GM20431 (cell line): ENCODE data around the gene AKAP13.

ENCODE experiments used
- in situ Hi-C: fragments of 300-500 bp; cut with MseI, MboI; formaldehyde crosslinking; loops from one replicate; pipeline ENCODE4 v1.15.0; 2020; ENCODE audit warnings: low sequenced_read_pairs; ENCODE audit not compliant: unreplicated experiment

AKAP13 gene

DNA sequence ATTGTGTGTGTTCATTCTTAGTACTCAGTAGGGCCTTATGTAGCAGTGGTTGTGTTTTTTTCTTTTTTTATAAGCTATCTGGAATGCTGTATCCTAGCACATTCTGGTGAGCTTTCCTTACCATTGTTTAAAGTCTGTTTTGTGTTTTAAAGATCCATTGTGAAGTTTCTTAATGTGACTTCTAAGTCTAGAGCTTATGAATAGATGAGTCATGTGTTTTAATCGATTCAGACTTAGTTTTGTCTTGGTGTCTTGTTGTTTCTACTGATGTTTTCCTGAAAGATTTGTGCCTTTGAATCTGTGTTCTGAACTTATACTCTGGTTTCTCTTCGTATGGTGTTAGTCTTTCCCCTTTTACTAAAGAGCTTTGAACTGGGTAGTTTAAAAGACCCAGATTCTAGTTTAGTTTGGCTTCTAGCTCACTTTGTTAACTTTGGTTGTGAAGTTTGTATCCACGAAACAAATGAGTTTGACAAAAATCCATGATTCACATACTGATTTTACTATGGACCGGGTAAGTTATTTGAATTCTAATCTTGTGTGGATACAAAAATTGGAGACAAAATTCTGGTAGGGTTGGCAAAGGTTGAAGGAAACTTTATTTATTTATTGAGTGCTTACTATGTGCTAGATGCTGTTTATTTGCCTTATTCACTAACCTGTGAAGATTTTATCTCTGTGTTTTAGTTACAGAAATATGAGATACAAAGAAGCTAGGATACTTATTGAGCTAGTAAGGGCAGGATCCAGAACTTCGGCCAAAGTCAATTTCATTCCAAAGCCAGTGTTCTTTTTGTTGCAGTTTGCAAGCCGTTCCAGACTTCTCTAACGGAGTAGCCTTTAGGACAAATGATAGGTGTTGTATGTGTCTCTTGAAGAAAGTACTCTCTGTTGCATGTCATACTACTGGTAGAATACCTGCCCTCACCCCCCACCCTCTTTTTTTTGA, 24.8 kb downstream of the AKAP13 start:
- in situ Hi-C loops, result no loop called here

DNA sequence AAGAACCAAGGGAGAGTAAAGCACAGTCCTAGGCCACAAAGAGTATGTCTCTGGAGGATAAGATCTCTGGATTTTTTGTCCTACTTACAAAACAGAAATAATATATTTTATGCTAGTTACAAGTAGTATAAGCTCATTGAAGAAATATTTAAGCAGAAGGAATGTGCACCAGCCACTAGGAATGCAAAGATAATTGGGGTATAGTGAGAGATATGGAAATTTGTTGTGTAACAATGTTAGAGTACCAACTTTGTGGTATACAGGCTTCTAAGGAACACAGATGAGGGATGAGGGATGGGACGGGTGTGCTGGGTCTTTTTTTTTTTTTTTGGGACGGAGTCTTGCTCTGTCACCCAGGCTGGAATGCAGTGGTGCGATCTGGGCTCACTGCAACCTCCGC, 26.5 kb downstream of the AKAP13 start:
- in situ Hi-C loops, result no loop called here

DNA sequence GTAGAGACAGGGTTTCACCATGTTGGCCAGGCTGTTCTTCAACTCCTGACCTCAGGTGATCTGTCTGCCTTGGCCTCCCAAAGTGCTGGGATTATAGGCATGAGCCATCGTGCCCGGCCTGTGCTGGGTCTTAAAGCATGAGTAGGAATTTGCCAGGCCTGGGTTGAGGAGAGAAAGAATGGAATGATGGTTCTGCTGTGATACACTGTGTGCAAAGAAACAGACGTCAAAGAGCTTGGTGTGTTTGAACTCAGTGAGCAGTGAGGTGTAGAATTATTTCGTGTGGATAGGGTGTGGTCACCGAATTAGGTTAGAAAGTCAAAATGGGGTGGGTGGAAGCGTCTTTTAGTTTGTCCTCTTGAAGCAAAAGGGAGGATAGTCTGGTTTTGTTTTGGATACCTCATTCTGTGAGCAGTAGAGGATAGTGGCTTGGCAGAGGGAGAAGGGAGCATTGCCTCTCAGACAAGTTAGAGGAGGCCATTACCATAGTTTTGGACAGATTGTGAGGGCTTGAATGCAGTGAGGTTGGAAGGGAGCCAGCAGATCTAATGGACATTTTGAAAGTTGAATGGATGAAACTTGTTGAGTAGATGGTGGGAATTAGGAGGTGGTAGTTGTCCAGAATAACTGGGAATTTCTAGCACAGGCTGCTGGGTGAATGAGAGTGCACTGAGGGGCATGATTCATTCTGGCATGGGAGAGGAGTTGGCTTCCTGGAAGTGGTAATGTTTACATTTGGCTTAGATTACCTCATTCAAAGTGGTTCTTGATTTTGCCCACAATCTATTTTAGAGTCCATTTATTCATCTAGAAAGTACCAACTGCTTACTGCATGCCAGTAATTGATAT, 27.2 kb downstream of the AKAP13 start:
- in situ Hi-C loops, result no loop called here

DNA sequence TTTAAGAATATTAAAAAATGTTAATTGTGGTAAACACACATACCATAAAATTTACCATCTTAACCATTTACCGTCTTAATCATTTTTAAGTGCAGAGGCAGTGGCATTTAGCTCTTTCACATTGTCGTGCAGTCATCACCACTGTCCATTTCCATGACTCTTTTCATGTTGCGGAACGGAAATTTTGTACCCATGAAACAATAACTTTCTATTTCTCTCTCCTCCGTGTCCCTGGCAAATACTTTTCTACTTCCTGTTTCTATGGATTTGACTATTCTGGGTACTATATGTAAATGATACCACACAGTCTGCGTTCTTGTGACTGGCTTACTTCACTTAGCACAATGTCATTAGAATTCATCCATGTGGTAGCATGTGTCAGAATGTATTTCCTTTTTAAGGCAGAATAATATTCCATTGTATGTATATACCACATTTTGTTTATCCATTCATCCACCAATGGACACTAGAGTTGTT, 27.9 kb downstream of the AKAP13 start:
- in situ Hi-C loops, result no loop called here

DNA sequence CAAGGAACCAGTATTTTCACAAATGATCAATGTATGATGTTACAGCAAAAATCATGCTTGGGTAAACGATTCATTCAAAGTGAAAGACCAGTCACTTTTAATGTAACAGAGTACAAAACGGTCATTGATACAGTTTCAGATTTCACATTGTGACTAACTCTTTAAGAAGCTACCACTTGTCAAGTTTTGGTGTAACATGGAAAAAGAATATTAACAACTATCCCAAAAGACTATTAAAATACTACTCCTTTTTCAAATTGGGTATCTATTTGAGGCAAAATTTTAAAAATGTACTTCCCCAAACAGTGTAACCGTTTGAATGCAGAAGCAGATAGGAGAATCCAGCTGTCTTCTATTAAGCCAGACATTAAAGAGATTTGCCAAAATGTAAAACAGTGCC, 31.7 kb downstream of the AKAP13 start:
- in situ Hi-C loops, result no loop called here

DNA sequence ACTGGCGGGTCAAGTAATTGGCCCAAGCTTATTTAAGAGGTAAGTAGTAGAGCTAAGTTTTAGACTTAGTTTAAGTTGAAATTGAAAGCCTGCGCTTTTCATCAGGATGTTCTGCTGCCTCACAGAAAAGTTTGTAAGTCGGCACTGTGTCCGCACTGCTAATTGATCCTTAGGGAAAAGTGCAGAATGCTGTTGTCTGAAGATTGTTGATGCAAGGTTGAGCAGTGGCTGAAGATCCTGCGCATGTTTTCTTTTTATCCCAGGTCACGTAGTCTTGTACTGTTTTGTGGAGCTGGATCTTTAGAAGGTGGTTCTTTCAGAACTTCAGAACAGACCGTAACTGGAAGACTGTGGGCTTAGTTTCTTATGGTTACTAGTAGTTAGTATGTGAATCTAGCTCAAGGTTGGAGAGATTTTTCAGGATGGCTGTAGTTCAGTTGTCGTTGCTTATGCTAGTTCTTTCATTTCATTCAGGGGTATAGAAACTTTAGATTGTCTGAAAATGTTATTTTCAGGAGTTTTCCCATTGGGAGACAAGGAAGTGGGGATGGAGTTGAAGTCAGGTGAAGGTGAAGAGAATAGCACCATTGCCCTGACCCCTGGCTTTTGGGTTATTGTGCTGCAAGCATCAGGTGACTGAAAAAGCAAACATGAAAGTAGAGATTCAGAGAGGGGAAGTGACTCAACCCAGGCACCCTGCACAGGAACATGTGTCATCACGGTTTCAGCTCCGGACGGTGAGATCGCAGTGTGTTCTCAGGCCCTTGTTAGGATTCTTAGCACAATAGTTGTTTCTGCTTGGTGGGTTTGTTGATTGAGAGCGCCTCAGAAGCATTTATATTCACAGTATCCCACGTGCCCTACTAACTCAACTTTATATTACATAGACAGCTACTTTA, 32.8 kb downstream of the AKAP13 start:
- in situ Hi-C loops, result no loop called here

DNA sequence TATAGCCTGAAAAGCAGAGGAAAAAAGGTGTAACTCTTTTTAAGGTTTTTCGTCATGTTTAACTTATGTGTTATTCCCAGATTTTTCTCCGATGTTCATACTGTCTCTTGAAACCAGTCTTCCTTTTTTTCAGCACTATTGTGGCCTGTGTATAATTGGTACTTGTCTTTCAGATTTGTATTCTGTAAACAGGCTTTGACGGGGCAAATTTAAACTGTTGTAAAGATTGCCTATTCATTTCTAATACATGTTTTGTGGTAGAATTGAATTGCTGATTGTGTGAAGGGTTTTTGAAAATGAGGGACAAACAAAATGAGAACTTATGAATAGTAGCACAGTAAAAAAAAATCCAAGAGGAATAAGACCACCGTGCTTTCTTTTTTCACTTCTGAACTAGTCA, 33.6 kb downstream of the AKAP13 start:
- in situ Hi-C loops, result no loop called here

DNA sequence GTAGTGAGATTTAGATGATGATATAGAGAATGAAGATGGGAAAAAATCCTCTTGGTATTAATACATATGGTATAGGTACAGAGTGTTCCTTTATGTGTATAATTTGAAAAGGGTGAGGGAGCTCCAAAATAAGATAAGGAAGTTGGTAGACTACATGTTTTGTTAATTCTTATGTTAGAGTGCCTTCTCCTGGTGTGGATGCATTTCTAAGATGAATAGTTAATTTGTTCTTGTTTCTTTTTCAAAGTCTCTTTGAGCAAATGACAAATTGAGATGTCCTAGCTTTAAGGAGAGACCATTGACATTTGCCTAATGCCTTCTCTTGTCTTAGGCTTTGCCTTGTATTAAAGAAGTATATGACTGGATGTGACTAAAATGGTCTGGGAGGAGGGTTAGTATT, 34.1 kb downstream of the AKAP13 start:
- in situ Hi-C loops, result no loop called here

DNA sequence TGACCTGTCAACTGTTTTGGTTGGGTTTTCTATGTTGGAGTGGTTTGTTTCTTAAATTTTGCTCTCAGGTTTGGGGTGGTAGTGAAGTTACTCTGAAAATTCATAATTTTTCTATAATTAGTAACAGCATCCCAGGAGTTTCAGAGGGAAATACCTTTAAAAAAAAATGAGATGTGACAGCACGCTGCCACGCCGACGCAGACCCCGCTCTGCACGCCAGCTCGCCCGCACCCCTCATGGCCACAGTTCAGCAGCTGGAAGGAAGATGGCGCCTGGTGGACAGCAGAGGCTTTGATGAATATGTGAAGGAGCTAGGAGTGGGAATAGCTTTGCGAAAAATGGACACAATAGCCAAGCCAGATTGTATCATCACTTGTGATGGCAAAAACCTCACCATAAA, 34.6 kb downstream of the AKAP13 start:
- in situ Hi-C loops, result no loop called here

DNA sequence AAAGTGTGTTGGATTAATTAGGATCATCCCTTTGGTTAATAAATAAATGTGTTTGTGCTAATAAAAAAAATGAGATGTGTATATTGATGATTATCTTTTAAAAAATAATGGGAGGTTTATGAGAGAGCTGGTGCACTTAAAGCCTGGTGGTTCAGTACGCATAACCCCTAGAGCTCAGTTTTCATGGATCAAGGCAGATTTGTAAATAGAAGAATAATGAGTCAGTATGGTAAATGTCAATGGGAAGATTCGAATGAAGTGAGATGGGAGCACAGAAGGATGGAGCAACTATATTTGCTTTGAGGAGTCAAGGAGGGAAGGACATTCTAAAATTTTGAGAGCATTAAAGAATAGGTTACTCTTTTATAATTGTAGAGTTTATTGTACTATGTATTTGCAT, 35.4 kb downstream of the AKAP13 start:
- in situ Hi-C loops, result no loop called here

DNA sequence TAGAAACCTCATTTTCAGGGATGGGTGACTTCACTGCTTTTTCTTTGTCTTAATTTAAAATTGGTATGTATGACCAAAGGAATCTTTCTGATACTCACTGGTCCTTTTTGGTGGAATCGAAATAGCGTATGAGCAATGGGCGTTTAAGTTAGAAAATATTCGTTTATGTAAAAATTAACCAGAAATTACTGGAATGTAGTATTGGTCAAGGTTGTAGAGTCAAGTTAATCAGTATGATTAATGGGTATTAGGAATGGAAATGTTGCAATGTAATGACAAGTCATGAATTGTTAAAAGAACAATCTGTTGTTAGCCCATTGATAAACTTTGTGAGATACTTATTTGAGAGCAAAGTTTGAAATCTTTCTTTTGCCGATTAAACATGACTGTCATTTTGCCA, 36.9 kb downstream of the AKAP13 start:
- in situ Hi-C loops, result no loop called here

DNA sequence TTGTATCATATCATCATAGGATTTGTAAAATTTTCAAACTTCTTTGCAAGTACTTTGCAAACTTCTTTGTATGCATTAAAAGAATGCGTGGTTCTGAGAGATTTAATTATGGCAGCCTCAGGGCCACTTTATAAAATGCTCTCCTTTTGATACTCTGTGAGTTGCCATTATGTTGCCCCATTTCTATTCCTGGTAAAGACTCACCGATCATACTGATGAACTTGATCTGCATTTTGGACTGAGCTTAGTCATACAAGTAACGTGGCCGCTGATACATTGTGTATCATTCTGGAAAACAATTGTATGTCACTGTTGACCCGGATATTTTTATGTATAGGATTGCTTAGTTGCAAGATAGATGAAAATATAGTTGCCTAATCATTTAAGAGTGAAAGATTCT, 38.8 kb downstream of the AKAP13 start:
- in situ Hi-C loops, result no loop called here

DNA sequence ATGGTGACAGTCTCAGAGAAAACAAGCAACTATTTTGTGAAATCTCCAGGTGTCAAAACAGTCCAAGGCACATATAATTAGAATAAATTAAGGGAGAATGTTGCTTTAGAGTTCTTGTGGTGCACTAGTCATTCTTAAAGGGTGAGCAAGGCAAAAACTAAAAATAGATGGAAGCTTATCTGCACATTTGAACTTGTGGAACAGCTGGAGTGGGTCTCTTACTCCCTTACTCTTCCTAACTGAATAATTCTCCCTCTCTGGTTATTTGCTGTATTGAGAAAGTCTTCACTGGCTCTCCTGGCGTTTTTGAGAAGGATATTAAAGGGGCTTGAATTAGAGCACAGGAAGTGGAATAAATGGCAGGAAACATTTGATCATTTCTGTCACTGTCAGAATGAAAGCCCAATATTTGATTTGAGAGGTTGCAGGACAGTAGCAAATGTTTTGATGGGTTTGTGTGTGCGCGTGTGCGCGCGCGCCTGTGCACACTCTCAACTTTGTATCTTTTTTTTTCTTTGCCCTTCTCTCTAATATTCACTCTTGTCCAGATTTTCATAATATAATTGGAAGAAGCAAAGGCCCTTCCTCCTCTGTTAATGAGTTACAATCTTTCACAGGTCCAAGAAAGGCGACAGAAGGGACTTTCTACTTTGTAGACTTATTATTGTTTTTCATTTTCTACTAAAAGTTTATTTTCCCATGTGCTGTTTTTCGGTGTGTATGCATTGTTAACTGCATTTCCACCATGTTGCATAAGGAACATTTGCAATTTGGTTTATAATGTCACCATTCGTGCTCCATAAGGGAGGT, 40.9 kb downstream of the AKAP13 start:
- in situ Hi-C loops, result no loop called here

DNA sequence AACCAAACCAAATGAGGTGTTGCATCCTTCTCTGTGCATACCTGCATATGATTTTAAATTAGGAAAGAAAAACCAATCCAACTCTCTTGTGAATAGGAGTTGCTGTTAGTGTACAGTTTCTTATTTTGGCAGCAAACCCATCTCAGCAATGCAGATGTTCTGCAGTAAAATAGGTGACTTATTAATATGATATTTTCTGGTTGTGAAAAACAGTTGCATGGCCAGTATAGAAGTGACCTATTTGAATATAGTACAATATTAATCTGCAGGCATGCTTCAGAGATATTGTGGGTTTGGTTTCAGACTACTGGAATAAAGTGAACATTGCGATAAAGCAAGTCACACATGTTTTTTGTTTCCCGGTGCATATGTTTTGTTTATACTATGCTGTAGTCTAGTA, 42.2 kb downstream of the AKAP13 start:
- in situ Hi-C loops, result no loop called here

DNA sequence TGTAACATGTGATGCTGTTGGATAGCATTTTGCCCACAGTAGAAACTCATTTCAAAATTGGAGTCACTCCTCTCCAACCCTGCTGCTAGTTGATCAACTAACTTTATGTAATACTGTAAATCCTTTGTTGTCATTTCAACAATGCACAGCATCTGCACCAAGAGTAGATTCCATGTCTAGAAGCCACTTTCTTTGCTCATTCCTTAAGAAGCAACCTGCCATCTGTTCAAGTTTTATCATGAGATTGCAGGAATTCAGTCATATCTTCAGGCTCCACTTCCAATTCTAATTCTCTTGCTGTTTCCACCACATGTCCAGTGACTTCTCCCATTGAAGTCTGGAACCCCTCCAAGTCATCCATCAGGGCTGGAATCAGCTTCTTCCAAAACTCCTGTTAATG, 42.9 kb downstream of the AKAP13 start:
- in situ Hi-C loops, result no loop called here

DNA sequence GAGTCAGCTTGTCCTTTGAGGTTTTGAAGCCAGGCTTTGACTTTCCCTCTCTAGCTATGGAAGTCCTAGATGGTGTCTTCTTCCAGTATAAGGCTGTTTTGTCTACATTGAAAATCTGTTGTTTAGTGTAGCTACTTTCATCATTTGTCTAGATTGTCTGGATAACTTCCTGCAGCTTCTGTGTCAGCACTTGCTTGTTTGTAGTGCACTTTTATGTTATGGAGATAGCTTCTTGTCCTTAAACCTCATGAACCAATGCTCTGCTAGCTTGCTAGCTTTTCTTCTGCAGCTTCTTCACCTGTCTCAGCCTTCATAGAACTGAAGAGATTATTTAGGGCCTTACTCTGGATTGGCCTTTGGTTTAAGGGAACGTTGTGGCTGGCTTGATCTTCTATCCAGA, 43.8 kb downstream of the AKAP13 start:
- in situ Hi-C loops, result no loop called here

DNA sequence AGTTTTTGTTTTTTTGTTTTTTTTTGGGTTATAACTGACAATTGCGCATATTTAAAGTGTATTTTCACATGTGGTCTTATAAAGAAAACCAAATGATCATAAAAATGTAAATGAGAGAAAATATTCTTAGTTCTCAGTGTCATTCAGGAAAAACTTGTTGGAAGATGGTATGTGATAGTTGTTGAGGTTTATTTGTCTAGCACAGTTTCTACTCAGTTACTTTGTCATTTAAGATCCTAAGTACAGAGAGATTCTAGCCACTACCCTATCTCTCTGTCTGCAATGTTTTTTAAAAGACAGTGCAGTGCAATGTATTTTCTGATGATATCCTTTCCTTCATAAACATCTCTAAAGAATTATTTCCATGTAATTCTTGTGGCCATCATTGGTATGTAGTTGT, 46.1 kb downstream of the AKAP13 start:
- in situ Hi-C loops, result no loop called here

DNA sequence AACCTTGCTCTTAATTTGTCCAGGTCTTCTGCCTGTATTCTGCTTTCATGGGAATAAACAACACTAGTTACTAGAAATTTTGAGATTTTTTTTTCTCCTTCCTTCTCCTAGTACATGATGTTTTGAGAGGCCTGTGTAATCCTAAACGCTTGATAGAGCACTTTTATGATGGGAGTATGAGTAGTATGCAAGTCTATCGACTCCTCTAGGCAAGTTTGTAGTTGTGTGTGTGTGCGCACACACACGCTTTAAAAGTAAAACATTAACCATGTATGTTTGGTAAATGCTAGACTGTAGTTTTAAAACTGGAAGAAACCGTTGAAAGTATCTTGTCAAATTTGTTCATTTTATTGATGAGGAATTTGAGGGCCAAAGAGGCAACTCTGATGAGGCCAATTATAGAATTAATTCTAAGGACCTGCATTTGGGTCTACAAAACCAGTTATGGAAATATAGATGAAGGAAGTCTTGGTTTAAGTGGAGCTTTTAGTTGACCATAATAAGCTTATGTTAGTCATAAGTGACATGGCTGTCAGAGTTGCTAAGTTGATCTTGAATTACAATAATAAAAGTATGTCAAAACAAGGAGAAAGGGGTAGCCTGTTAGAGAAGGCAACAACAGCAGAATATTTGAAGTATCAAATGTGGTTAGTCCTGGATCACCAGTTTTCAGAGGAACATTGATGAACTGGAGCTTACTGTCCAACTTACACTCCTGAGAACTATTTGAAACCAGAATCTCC, 47.1 kb downstream of the AKAP13 start:
- in situ Hi-C loops, result no loop called here

DNA sequence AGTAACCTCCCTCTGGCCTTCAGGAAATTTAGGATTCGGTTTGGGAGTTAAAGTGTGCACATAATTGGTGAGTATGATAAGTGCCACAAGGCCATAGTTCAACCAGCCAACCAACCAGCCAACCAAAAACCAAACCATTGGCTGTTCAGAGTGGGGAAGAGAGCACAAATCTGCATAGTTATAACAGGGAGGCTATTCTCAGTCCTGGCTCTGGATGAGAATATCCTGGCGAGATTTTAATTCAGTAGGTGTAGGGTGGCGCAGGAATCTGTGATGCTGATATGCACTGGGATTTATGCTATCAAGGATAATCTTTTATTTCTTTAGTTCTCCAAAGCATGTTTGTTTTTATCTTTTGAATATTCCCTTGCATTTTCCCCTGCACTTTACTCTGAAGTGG, 49.1 kb downstream of the AKAP13 start:
- in situ Hi-C loops, result no loop called here
